Brain microvascular endothelial cell (primary cell): Measurements from ENCODE around the gene SLAMF9.

Source experiments
- DNase-seq: peaks from one replicate; pipeline ENCODE4 v3.0.0-alpha.2; 2020
- H3K27ac ChIP-seq: fragments of 250-450 bp; sonication (Bioruptor Pico); 2 replicates; pipeline ENCODE4 v1.5.1; 2020; ENCODE audit warnings: mild to moderate bottlenecking, moderate library complexity
- H3K27me3 ChIP-seq: fragments of 250-450 bp; sonication (Bioruptor Pico); replicated peaks from 2 replicates; pipeline ENCODE4 v1.5.1; 2020; ENCODE audit warnings: mild to moderate bottlenecking
- H3K36me3 ChIP-seq: fragments of 250-450 bp; sonication (Bioruptor Pico); replicated peaks from 2 replicates; pipeline ENCODE4 v1.5.1; 2020; ENCODE audit warnings: mild to moderate bottlenecking
- H3K4me3 ChIP-seq: 2 replicates; pipeline ENCODE4 v1.5.1; 2011; ENCODE audit warnings: low read depth, mild to moderate bottlenecking, control low read depth, low read length, moderate library complexity
- in situ Hi-C: cut with HindIII; loops from 2 replicates; pipeline ENCODE4 v1.10.0; 2017; ENCODE audit warnings: low sequenced_read_pairs, low pct_ligation_motif_present
- TF ChIP-seq, protein P1 (sequence below): IDR thresholded peaks from 2 replicates; pipeline ENCODE4 v1.5.1; 2011; ENCODE audit warnings: low read depth, mild to moderate bottlenecking, moderate library complexity, low read length, control low read depth, inconsistent platforms; ENCODE audit errors: missing control alignments

Gene SLAMF9

DNA sequence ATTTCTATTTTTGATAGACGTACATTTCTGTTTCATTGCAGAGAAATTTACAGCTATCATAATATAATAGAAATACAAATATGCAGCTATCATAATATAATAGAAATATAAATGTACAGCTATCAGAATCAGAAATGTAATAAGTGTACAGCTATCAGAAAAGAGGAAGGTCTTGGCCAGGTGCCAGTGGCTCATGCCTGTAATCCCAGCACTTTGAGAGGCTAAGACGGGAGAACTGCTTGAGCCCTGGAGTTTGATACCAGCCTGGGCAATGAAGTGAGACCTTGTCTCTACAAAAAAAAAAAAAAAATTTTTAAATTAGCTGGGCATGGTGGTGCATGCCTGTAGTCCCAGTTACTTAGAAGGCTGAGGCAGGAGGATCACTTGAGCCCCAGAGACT is 39.9 kb upstream of the SLAMF9 start:
- no peaks in the 10 kb centered on the region for H3K36me3 ChIP-seq
- no peaks in the 10 kb centered on the region for H3K27me3 ChIP-seq
- in situ Hi-C loops = no loop called here
- H3K27ac ChIP-seq = no peak overlapping the region
- no peak for DNase-seq
- H3K4me3 ChIP-seq = no peak overlapping the region
- TF ChIP-seq, protein P1, sequence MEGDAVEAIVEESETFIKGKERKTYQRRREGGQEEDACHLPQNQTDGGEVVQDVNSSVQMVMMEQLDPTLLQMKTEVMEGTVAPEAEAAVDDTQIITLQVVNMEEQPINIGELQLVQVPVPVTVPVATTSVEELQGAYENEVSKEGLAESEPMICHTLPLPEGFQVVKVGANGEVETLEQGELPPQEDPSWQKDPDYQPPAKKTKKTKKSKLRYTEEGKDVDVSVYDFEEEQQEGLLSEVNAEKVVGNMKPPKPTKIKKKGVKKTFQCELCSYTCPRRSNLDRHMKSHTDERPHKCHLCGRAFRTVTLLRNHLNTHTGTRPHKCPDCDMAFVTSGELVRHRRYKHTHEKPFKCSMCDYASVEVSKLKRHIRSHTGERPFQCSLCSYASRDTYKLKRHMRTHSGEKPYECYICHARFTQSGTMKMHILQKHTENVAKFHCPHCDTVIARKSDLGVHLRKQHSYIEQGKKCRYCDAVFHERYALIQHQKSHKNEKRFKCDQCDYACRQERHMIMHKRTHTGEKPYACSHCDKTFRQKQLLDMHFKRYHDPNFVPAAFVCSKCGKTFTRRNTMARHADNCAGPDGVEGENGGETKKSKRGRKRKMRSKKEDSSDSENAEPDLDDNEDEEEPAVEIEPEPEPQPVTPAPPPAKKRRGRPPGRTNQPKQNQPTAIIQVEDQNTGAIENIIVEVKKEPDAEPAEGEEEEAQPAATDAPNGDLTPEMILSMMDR = no peak

DNA sequence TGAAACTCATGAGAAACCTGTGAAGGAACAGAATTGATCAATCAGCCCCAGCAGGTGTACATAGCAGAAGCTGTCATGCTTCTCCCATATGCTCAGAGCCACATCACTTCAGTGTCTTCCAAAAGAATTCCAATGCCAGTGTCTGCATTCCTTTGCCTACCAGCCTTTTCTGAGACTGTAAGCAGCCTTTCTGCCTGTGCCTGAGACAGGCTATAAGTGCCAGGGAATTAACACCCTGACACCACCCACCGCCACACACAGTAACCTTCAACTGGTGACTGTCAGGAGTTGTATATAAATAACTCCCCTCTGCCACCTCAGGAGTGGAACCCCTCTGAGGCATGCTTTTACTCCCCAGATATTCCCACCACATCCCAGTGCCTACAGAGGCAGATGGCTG is 38.1 kb upstream of the SLAMF9 start:
- no peak overlapping the region for H3K27ac ChIP-seq
- peaks cover under 1% of the 10 kb centered on the region for H3K27me3 ChIP-seq
- TF ChIP-seq, protein P1 = no peak
- H3K4me3 ChIP-seq = no peak overlapping the region
- in situ Hi-C loops = no loop called here
- no peaks in the 10 kb centered on the region for H3K36me3 ChIP-seq
- DNase-seq = no peak

DNA sequence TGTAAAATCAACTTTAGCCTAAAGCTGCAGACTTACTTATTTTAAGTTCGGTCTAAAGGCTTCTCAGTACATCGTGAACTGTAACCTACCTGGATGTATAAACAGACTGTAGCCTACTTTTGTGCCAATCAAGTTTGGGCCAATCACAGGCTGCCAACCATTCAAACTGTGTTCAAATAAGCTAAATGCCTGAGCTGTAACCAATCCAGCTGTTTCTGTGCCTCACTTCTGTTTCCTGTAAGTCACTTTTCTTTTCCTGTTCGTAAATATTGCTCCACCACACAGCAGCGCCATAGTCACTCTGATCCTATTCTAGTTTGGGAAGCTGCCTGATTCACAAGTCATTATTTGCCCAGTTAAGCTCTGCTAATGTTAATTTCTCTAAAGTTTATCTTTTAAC is 37.5 kb upstream of the SLAMF9 start:
- Histone ChIP-seq H3K36me3 (no peaks in the 10 kb centered on the region), H3K27ac (no peak overlapping the region), H3K27me3 (peaks cover 2% of the 10 kb centered on the region), H3K4me3 (no peak overlapping the region)
- TF ChIP-seq, protein P1 = no peak
- in situ Hi-C loops = no loop called here
- no peak for DNase-seq

DNA sequence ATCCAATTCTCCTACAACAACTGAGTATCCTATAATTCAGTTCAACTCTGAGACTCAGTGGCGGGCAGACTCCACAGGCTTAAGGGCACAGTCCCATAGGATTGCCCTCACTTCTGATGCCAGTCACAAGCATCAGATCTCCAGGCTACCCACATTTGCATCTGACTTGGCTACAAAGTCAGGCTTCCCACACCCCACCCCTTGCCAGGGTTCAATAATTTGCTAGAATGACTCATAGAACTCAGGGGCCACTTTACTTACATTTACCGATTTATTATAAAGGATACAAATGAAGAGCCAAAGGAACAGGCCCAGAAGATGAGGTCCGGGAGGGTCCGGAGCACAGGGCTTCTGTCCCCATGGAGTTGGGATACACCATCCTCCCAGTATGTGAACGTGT is 36.0 kb upstream of the SLAMF9 start:
- H3K36me3 ChIP-seq = no peaks in the 10 kb centered on the region
- no peak overlapping the region for H3K4me3 ChIP-seq
- no peak for DNase-seq
- peaks cover 2% of the 10 kb centered on the region for H3K27me3 ChIP-seq
- no peak overlapping the region for H3K27ac ChIP-seq
- TF ChIP-seq, protein P1 = no peak
- in situ Hi-C loops = no loop called here

DNA sequence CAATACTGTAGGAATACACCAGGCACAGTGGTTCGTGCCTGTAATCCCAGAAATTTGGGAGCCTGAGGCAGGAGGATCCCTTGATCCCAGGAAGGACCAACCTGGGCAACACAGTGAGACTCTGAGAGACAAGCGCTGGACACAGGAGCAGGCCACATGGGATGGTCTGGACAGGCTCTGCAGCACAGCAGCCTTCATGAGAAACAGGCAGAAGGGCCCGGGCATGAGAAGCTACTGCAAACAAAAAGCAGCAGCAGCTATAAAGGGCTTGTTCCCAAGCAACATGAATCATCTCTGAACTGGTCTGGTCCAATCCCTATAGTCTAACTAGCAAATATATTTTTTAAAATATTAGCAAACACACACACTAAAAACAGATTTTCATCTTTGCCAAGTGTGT is 35.5 kb upstream of the SLAMF9 start:
- DNase-seq = no peak
- TF ChIP-seq, protein P1 = no peak
- Histone ChIP-seq H3K27me3 (peaks cover 2% of the 10 kb centered on the region), H3K27ac (no peak overlapping the region), H3K36me3 (no peaks in the 10 kb centered on the region), H3K4me3 (no peak overlapping the region)
- in situ Hi-C loops = no loop called here

DNA sequence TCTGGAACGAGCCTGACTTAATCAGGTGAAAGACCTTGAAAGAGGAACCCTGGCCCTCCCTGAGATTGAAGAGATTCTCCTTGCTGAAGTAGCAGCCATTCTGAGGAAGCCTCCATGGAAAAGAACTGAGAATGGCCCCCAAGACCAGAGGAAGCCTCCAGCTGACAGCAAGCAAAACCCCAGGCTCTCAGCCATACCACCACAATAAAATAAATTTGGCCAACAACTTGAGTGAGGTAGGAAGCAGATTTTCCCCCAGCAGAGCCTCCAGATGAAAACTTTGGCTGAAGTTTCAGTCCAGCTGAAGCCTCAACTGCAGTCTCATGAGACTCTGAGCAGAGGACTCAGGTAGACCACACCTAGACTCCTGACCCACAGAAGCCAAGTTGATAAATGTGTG is 34.0 kb upstream of the SLAMF9 start:
- H3K27me3 ChIP-seq = peaks cover 4% of the 10 kb centered on the region
- no peak overlapping the region for H3K27ac ChIP-seq
- in situ Hi-C loops = no loop called here
- no peak overlapping the region for H3K4me3 ChIP-seq
- DNase-seq = no peak
- TF ChIP-seq, protein P1 = no peak
- H3K36me3 ChIP-seq = no peaks in the 10 kb centered on the region
